Body of pancreas (tissue), 4 donors: ENCODE measurements around the gene SPR.

ENCODE experiments used
- CTCF ChIP-seq, 7 experiments: fragments of 450-650 bp in 4 of 7; fragments of 200-600 bp in 3 of 7; sonication (generic) in 3 of 7; IDR thresholded peaks; one replicate each; pipeline ENCODE4 v1.5.1; 2016 to 2019; ENCODE audit warnings: antibody characterized with exemption in 7 of 7
- POLR2A ChIP-seq, 3 donors: fragments of 450-650 bp; IDR thresholded peaks; one replicate each; pipeline ENCODE4 v1.6.1; 2016; ENCODE audit warnings: antibody characterized with exemption in 3 of 3, mild to moderate bottlenecking in 2 of 3

DNA sequence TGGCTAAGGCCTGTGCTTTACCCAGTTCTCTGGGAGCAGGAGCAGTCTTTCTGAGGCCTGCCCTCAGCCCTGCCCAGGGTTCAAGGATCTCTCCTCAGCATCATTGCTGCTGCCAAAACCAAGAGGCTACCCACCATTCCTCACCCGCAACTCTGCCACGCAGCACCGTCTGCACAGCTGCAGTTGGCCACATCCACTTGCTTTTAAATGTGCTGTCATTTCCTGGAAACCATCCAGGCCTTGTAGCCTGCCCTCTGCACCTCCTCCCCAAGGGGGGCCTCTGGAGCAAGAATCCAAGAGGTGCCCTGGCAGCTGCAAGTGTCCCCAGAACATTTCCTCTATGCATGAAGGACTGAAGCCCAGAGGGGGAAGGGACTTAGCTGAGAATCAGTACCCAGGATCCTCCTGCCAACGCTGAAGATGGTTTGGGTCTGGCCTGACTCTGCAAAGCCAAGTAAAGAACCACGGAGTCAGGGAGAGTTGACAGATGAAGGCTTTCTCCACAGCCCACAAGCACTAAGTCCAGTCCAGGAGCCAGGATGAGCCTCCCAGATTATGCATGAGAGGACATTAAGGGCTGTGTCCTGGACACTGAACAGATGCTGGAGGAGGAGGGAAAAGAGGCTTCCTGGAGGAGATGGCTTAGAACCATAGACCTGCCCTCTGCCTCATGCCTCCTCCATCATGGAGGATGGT is 45.0 kb downstream of the SPR start:
- TF ChIP-seq POLR2A (IDR thresholded peaks at IDR 0.05), result no peak
- no peak for TF ChIP-seq CTCF (IDR thresholded peaks at IDR 0.05)
